Neural progenitor cell (in vitro differentiated cells): Measurements from ENCODE around the gene POMZP3.
"Not testable (repeated sequence)": the region's sequence is repeated elsewhere in the genome, so short reads cannot be mapped to it uniquely, and the experiment has no call there.

Experiments used
- CTCF ChIP-seq: fragments of 200-600 bp; sonication (generic); IDR thresholded peaks from 2 replicates; pipeline ENCODE4 v1.5.1; 2017; ENCODE audit warnings: antibody characterized with exemption, mild to moderate bottlenecking
- EZH2 ChIP-seq: fragments of 200-600 bp; sonication (generic); IDR thresholded peaks from 2 replicates; pipeline ENCODE4 v1.6.1; 2017; ENCODE audit warnings: antibody characterized with exemption, mild to moderate bottlenecking, moderate library complexity
- EZH2phosphoT487 ChIP-seq: fragments of 200-600 bp; sonication (generic); IDR thresholded peaks from 2 replicates; pipeline ENCODE4 v1.6.1; 2017; ENCODE audit warnings: antibody characterized with exemption

- not testable (repeated sequence) for TF ChIP-seq CTCF, EZH2phosphoT487, EZH2
Observed at GRCh38 chr7:76568742-76569141, 58.3 kb downstream of the POMZP3 start.
